H1 (cell line): ENCODE results near the gene TBC1D22B. TPM values are rescaled to one million over a fixed set of nuclear protein-coding genes. Genes with fewer than 3 reads are reported as not detected.

ENCODE experiments used
- ATF3 ChIP-seq: IDR thresholded peaks from 2 replicates; pipeline ENCODE4 v1.6.1; 2011; ENCODE audit warnings: low read depth, mild to moderate bottlenecking, low read length; ENCODE audit not compliant: insufficient read depth
- CHD7 ChIP-seq: fragments of 300-600 bp; sonication (generic); IDR thresholded peaks from 2 replicates; pipeline ENCODE4 v1.7.1; 2012; ENCODE audit warnings: low read length, moderate library complexity, mild to moderate bottlenecking, inconsistent platforms; ENCODE audit not compliant: insufficient replicate concordance
- HDAC6 ChIP-seq: IDR thresholded peaks from one replicate; pipeline ENCODE4 v1.7.1; 2012; ENCODE audit warnings: low read depth, mild to moderate bottlenecking, inconsistent platforms, low read length, moderate library complexity
- KDM4A ChIP-seq: IDR thresholded peaks from one replicate; pipeline ENCODE4 v1.7.1; 2012; ENCODE audit warnings: low read depth, mild to moderate bottlenecking, moderate library complexity, low read length, inconsistent platforms; ENCODE audit not compliant: severe bottlenecking
- RBBP5 ChIP-seq: IDR thresholded peaks from 2 replicates; pipeline ENCODE4 v1.7.1; 2012; ENCODE audit warnings: low read depth, mild to moderate bottlenecking, inconsistent platforms, low read length, moderate library complexity, borderline replicate concordance
- SAP30 ChIP-seq: fragments of 300-600 bp; sonication (generic); IDR thresholded peaks from 2 replicates; pipeline ENCODE4 v1.7.1; 2012; ENCODE audit warnings: low read length, moderate library complexity, mild to moderate bottlenecking, inconsistent platforms; ENCODE audit not compliant: insufficient read depth, insufficient replicate concordance
- SP2 ChIP-seq: IDR thresholded peaks from 2 replicates; pipeline ENCODE4 v1.6.1; 2012; ENCODE audit warnings: mild to moderate bottlenecking, low read length, inconsistent platforms
- TBP ChIP-seq: IDR thresholded peaks from 2 replicates; pipeline ENCODE4 v1.6.1; 2011; ENCODE audit warnings: low read depth, low read length, improper control_type of control experiment
- YY1 ChIP-seq: IDR thresholded peaks from 2 replicates; pipeline ENCODE4 v1.6.1; 2011; ENCODE audit warnings: low read depth, mild to moderate bottlenecking, low read length
- polyA plus RNA-seq, 7 experiments: library from polyadenylated mRNA; depleted of rRNA in 3 of 7; stranded (reverse) in 5 of 7; unstranded in 2 of 7; fragments of >200 nt in 5 of 7; fragments of 200-250 nt in 2 of 7; gene quantifications; 1 replicate in 5 of 7; 2 replicates in 1 of 7; 4 replicates in 1 of 7; pipeline versions ENCODE4 v1.2.1 to v1.2.3, GENCODE V29; 2011 to 2013; ENCODE audit warnings: missing spikeins in 2 of 7, mixed read lengths in 2 of 7
- total RNA-seq: library from RNA; stranded (reverse); fragmentation: NEBNext Ultra II Directional; extraction: Animal tissue kit (Norgen Biotek cat#: 25700); gene quantifications from 2 replicates; pipeline ENCODE4 v1.2.1, GENCODE V29; 2021

Gene TBC1D22B
- total and polyA plus RNA-seq, 2 of the 8 experiments (the other 6 are each of a cell fraction or from before 2014, with no cell fraction given): 10.1 to 17.4 TPM

GRCh38 chr6:37244430-37245310 is 12.9 kb upstream of the TBC1D22B start (continued):
- no peak for TF ChIP-seq CHD7
- TF ChIP-seq ATF3: no peak
- TF ChIP-seq YY1: no peak
- TF ChIP-seq HDAC6: no peak
- no peak for TF ChIP-seq TBP
- TF ChIP-seq SAP30: no peak
- no peak for TF ChIP-seq SP2
- no peak for TF ChIP-seq KDM4A
- no peak for TF ChIP-seq RBBP5
